HG03520 (cell line): Measurements from ENCODE around the gene CFL1.

ENCODE experiments used
- ATAC-seq: cut with Tn5 transposase; IDR thresholded peaks from one replicate; pipeline ENCODE4 v1.9.1; 2021; ENCODE audit warnings: mild to moderate bottlenecking, moderate library complexity; ENCODE audit not compliant: unreplicated experiment

CFL1 gene

GRCh38 chr11:65870706-65871681 lies 13.0 kb upstream of the CFL1 start:
- no peak for ATAC-seq

GRCh38 chr11:65870307-65870658 lies 12.3 kb upstream of the CFL1 start:
- no peak for ATAC-seq

GRCh38 chr11:65869643-65870306 lies 11.8 kb upstream of the CFL1 start:
- no peak for ATAC-seq

GRCh38 chr11:65868907-65869306 lies 10.9 kb upstream of the CFL1 start:
- ATAC-seq: no peak

GRCh38 chr11:65868076-65868667 lies 10.2 kb upstream of the CFL1 start:
- no peak for ATAC-seq

- ATAC-seq: no peak
Observed at GRCh38 chr11:65867284-65868071, 9.5 kb upstream of the CFL1 start.

GRCh38 chr11:65866509-65867283 lies 8.7 kb upstream of the CFL1 start:
- no peak for ATAC-seq

GRCh38 chr11:65865550-65866172 lies 7.7 kb upstream of the CFL1 start:
- ATAC-seq: no peak

- no peak for ATAC-seq
Observed at GRCh38 chr11:65864706-65865471, 6.9 kb upstream of the CFL1 start.

GRCh38 chr11:65863889-65864705 lies 6.1 kb upstream of the CFL1 start:
- no peak for ATAC-seq

- no peak for ATAC-seq
Observed at GRCh38 chr11:65862941-65863888, 5.2 kb upstream of the CFL1 start.

- ATAC-seq: no peak
Observed at GRCh38 chr11:65862191-65862735, 4.3 kb upstream of the CFL1 start.

- ATAC-seq: no peak
Observed at GRCh38 chr11:65861533-65862183, 3.7 kb upstream of the CFL1 start.

- no peak for ATAC-seq
Observed at GRCh38 chr11:65861165-65861505, 3.2 kb upstream of the CFL1 start.

- ATAC-seq: no peak
Observed at GRCh38 chr11:65860278-65861164, 2.5 kb upstream of the CFL1 start, which contains the start of gene MUS81. Gene MUS81, plus strand, starts transcription at chr11:65860433. Its CDS starts 321 bp downstream, at chr11:65860754.
